Putamen (tissue), 1 donor: Measurements from ENCODE around the gene FAM114A2.
A peak's percentile ranks its signal among the peaks of the same experiment; 100 is the strongest.

Source experiments
- DNase-seq: peaks from one replicate; pipeline ENCODE4 v3.0.0-alpha.2; 2016; ENCODE audit warnings: low spot score

Gene FAM114A2

GRCh38 chr5:153983885-153984284 lies 54.8 kb downstream of the FAM114A2 start:
- no peak for DNase-seq

- no peak for DNase-seq
Measured at GRCh38 chr5:153981905-153982605, 56.7 kb downstream of the FAM114A2 start.

GRCh38 chr5:153979028-153979783 lies 59.5 kb downstream of the FAM114A2 start:
- no peak for DNase-seq

GRCh38 chr5:153974813-153975163 lies 63.9 kb downstream of the FAM114A2 start:
- DNase-seq: no peak

- DNase-seq: peak; percentile 20
Measured at GRCh38 chr5:153974131-153974812, 64.4 kb downstream of the FAM114A2 start.

- no peak for DNase-seq
Measured at GRCh38 chr5:153972240-153972639, 66.5 kb downstream of the FAM114A2 start.

- no peak for DNase-seq
Measured at GRCh38 chr5:153970496-153970895, 68.2 kb downstream of the FAM114A2 start.

GRCh38 chr5:153969563-153969895 lies 69.2 kb downstream of the FAM114A2 start:
- no peak for DNase-seq

GRCh38 chr5:153968761-153969562 lies 69.7 kb downstream of the FAM114A2 start:
- DNase-seq: no peak

GRCh38 chr5:153964880-153965645 lies 73.6 kb downstream of the FAM114A2 start:
- peak; percentile 57 for DNase-seq

- DNase-seq: no peak
Measured at GRCh38 chr5:153964191-153964879, 74.4 kb downstream of the FAM114A2 start.

GRCh38 chr5:153960269-153961215 lies 78.2 kb downstream of the FAM114A2 start:
- DNase-seq: no peak

GRCh38 chr5:153959134-153959957 lies 79.4 kb downstream of the FAM114A2 start:
- DNase-seq: no peak

GRCh38 chr5:153957205-153957604 lies 81.5 kb downstream of the FAM114A2 start:
- DNase-seq: no peak

- no peak for DNase-seq
Measured at GRCh38 chr5:153953411-153953810, 85.3 kb downstream of the FAM114A2 start.

- DNase-seq: no peak
Measured at GRCh38 chr5:153952893-153953292, 85.8 kb downstream of the FAM114A2 start.

GRCh38 chr5:153952057-153952456 lies 86.7 kb downstream of the FAM114A2 start:
- DNase-seq: no peak

GRCh38 chr5:153941265-153941664 lies 97.4 kb downstream of the FAM114A2 start:
- no peak for DNase-seq
